ENCODE data around the gene RGMA.

RGMA gene

GRCh38 chr15:93088981-93089726 lies at the start of gene RGMA:
Gene RGMA (minus strand): TSS chr15:93089211. CDS start chr15:93088932, 279 bp downstream.
- FAIRE-seq = no peak

- no peak for FAIRE-seq
Measured at GRCh38 chr15:93136606-93137005, 47.6 kb upstream of the RGMA start.

- FAIRE-seq = no peak
Measured at GRCh38 chr15:93135997-93136397, 47.0 kb upstream of the RGMA start.

- no peak for FAIRE-seq
Measured at GRCh38 chr15:93135459-93135858, 46.4 kb upstream of the RGMA start.

GRCh38 chr15:93131485-93132095 lies 42.6 kb upstream of the RGMA start:
- FAIRE-seq = no peak

- no peak for FAIRE-seq
Measured at GRCh38 chr15:93129702-93130488, 40.9 kb upstream of the RGMA start.

- no peak for FAIRE-seq
Measured at GRCh38 chr15:93127286-93127685, 38.3 kb upstream of the RGMA start.

GRCh38 chr15:93126599-93126998 lies 37.6 kb upstream of the RGMA start:
- no peak for FAIRE-seq

GRCh38 chr15:93126148-93126547 lies 37.1 kb upstream of the RGMA start:
- FAIRE-seq = no peak

GRCh38 chr15:93124126-93124525 lies 35.1 kb upstream of the RGMA start:
- FAIRE-seq = no peak

GRCh38 chr15:93121973-93122910 lies 33.2 kb upstream of the RGMA start:
- no peak for FAIRE-seq

GRCh38 chr15:93121107-93121506 lies 32.1 kb upstream of the RGMA start:
- no peak for FAIRE-seq

GRCh38 chr15:93118904-93119303 lies 29.9 kb upstream of the RGMA start:
- FAIRE-seq = no peak

- FAIRE-seq = no peak
Measured at GRCh38 chr15:93111451-93111850, 22.4 kb upstream of the RGMA start.

- FAIRE-seq = no peak
Measured at GRCh38 chr15:93110502-93111040, 21.6 kb upstream of the RGMA start.

- FAIRE-seq = no peak
Measured at GRCh38 chr15:93109336-93110102, 20.5 kb upstream of the RGMA start.

GRCh38 chr15:93107646-93108045 lies 18.6 kb upstream of the RGMA start:
- FAIRE-seq = no peak

GRCh38 chr15:93105485-93105884 lies 16.5 kb upstream of the RGMA start:
- FAIRE-seq = no peak

GRCh38 chr15:93103823-93104222 lies 14.8 kb upstream of the RGMA start:
- no peak for FAIRE-seq

GRCh38 chr15:93102211-93102610 lies 13.2 kb upstream of the RGMA start:
- no peak for FAIRE-seq

- no peak for FAIRE-seq
Measured at GRCh38 chr15:93093765-93094164, 4.8 kb upstream of the RGMA start.

- FAIRE-seq = no peak
Measured at GRCh38 chr15:93091465-93091864, 2.5 kb upstream of the RGMA start.

Data from A204.1 (cell line).